Tibial nerve (tissue), 4 donors: ENCODE results near the gene SV2A.

Source experiments
- CTCF ChIP-seq, 5 experiments: fragments of 200-600 bp in 3 of 5; fragments of 450-650 bp in 2 of 5; sonication (generic) in 3 of 5; IDR thresholded peaks; one replicate each; pipeline ENCODE4 v1.5.1; 2016 to 2019; ENCODE audit warnings: antibody characterized with exemption in 5 of 5, mild to moderate bottlenecking in 3 of 5, moderate library complexity in 2 of 5
- EP300 ChIP-seq, 2 donors: sonication (generic); formaldehyde crosslinking; IDR thresholded peaks; one replicate each; pipeline ENCODE4 v1.6.1; 2017; ENCODE audit warnings: antibody characterized with exemption in 2 of 2, mild to moderate bottlenecking in 1 of 2

- TF ChIP-seq CTCF (IDR thresholded peaks at IDR 0.05), result no peak
- no peak for TF ChIP-seq EP300 (IDR thresholded peaks at IDR 0.05)
Measured at GRCh38 chr1:149940427-149940826, 22.8 kb upstream of the SV2A start.
